NOMO-1 (cell line): Measurements from ENCODE around the gene ONECUT3.
A peak's percentile ranks its signal among the peaks of the same experiment; 100 is the strongest.

Source experiments
- DNase-seq, 2 experiments: peaks; one replicate each; lab custom pipeline; 2025; ENCODE audit not compliant: unreplicated experiment in 2 of 2; lab: John Stamatoyannopoulos, UW

ONECUT3 gene

DNA sequence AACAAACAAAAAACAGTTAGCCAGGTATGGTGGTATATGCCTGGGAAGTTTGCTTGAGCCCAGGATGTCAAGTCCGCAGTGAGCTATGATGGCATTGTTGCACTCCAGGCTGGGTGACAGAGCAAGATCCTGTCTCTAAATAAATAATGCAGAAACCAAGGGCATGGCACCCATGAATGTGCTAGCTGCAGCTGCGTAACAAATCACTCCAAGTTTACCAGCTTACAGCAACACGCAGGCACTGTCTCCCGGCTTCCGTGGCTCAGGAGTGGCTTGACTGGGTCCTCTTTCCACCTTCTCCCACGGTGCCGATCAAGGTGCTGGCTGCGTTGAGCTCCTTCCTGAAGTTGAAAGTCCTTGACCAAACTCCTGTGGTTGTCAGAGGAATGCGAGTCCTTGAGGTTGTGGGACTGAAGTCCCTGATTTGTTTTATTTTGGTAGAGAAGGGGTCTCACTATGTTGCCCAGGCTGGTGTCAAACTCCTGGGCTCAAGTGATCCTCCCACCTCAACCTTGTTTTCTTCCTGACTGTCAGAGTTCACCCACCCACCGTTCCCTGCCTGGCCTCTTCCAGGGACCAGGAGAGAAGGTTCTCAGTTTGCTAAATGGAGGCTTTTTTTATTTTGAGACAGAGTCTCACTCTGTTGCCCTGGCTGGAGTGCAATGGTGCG, 13.2 kb upstream of the ONECUT3 start:
- DNase-seq: no peak

- no peak for DNase-seq
Observed at GRCh38 chr19:1742989-1743696, 10.2 kb upstream of the ONECUT3 start.

- DNase-seq: no peak
Observed at GRCh38 chr19:1744133-1744665, 9.1 kb upstream of the ONECUT3 start.

DNA sequence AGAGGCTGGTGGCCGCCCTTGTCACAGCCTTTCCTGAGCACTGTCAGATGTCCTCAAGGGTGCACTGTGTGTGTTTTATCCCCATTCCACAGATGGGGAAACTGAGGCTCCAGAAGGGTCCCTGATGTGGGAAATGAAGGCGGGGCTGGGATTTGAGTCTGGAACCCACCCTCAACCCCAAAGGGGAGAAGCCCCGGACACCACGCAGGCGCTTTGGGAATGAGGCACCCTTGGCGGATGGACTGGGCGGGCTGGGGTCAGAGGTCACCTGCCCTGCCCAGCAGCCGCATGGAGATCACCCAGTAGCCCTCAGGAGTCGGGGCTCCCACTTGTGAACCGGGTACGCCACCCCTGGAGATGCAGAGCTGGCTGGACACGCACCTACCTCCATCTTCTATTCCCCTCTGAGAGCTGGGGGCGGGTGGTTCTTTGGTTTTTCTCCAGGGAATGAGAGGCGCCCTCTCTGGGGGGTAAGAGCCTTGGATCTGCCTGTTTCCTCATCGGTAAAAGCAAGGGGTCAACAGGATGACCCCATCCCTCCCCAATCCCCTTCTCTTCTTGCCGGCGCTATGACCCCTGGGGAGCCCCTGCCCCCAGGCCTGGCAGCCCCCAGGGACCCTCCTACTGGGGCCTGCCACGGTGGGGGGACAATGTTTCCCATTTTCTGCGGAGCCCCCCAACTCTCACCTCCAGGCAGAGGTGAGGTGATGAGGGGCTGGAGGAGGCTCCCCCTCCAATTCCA, 8.3 kb upstream of the ONECUT3 start:
- DNase-seq: no peak

- DNase-seq: no peak
Observed at GRCh38 chr19:1745589-1746031, 7.7 kb upstream of the ONECUT3 start.

- DNase-seq: no peak
Observed at GRCh38 chr19:1746401-1747284, 6.7 kb upstream of the ONECUT3 start.

DNA sequence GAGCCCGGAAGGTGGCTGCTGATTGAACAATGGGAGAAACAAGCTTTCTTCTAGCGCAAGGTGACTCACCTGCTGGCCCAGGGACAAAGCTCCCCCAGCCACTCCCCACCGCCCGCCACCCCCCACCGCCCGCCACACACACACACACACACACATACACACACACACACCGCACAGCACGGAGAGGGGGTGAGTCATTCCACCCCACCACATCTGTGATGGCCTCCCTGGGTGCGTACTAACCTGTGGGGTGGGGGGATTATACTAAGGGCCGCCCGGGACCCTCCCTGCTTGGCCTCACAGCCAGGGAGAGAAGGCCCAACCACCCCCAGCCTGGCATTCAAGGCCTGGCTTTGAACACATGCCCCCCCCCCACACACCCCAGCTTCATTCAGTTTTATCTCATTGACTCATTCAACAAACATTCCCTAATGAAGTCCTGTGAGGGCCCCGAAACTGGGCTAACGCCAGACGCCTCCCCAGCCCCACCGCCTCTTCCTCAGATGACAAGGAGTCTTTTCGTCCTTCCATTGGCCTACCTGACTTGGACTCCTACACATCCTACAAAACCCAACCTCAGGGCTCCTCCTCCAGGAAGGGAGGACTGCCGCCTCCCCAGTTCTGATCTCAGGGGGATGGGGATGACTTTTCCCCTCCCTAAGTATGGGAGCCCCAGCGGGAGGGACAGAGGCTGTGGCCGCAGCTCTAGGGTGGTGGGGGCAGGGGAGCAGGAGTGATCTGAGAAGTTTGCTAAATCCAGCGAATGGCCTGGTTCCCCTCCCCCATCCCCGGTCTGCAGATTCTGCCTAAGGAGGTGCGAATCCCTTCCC, 5.8 kb upstream of the ONECUT3 start:
- DNase-seq: no peak

DNA sequence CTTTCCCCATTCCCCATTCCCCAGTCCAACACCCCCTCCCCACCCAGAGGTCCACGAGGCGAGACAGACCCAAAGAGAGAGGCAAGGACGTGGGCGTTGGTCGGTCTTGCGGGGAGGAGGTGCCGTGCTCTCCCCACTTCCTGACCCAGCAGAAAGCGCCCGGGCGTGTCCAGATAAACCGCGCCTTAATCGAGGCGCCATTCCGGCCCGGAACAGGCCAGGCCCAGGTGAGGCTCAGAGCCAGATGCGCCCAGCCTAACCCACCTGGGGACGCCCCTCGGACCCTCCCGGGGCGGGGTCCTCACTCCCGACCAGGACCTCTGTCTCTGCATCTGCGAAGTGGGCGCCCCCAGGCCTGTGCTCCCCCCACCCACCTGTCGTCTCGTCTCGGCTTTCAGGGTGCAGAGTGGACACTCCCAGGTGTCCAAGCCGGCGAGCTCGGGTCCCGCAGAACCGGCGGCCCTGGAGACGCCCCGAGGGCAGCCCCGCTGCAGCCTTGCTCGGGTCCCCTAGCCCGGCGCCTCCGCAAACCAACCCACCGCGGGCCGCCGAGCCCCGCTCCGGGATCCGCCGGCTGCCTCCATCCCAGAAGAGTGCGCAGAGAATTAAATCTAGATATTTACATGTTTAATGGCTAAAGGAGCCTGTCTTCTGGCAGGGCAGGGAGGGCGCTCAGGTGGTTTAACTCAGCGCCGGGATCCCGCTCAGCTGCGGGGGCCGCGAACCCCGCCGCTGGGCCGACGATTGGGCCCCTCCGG, 5.0 kb upstream of the ONECUT3 start:
- DNase-seq: no peak

DNA sequence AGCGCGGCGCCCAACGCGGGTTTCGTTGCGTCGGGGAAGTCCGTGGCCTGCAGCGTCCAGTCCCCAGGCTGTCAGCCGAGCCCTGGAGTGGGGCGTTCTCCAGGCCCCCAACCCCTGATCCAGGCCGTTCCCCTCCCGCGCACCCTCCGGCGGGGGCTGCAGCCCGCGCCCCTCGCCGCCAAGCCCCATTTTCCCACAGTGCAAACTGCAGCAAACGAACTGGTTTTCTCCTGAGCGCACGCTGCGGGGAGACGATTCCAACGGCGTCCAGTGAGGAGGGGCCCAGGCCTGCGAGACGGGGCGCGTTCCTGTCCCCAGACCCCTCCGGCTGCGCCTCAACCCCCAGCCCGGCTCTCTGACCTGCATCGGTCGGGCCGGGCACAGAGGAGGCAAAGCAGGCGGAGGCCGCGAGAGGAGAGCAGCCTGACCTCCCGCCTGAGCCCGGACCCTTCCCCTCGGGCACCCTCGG, 4.4 kb upstream of the ONECUT3 start:
- DNase-seq: no peak

GRCh38 chr19:1749373-1750342, 3.6 kb upstream of the ONECUT3 start:
- DNase-seq: no peak

DNA sequence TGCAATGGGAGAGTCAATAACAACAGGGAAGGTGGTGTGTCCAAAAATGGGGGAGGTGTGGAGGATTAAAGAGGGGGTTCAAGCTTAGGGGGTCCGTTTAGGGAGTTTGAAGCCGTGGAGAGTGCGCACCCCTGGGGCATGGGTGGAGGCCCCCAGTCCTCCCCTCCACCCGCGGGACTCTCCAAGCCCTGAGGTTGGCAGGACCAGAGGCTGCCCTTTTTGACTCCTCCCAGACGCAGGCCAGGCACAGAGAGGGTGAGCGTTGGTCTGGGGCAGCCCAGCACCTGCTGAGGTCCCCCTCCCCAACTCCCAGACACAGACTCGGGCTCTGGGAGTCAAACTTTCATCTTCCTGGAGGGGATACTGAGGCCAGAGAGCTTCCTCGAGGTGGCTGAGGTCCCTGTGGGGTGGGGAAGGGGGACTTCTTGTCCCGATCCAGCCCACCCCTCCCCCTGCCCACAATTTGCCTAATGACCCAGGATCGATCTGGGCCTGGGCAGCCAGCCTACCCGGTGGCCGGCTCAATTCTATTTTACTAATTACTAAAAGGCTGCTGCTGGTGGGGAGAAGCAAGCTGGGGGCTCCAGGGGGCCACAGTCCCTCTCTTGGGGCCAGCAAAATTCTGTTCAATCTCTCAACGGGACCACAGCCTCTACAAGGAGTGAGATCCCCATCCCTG, 2.8 kb upstream of the ONECUT3 start:
- DNase-seq: no peak

DNA sequence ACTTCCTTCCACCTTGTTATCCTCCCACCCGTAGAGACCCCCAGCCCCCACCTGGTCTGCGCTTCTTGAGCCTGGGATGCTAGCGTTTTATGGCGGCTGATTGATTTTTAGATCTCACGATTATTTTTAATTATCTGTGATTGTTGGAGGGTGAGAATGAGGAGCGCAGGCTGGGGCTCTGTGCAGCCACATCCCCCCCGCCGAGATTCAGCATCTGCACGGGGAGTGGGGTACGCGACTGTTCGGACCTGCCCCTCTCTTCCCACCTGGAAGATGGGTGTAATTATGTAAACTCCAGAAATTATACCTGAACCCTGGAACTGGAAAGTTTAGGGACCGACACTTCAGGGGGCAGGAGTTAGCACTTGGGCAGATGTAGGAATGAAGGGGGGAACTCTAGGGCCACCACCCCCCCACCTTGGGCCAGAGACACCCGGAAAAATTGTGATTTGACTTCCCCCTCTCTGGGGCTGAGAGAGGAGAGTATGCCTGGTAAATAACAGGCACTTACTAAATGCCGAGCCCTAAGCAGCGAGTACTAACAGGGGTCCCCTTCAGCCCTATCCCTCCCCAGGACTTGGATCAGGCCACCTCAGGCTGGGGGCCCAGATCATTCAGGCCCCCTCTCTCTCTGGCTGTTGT, 1.8 kb upstream of the ONECUT3 start:
- DNase-seq: no peak

GRCh38 chr19:1752009-1752756, 1.1 kb upstream of the ONECUT3 start:
- DNase-seq: peak; percentile 26 to 47

GRCh38 chr19:1754018-1754635, 821 bp downstream of the ONECUT3 start:
- no peak for DNase-seq

- DNase-seq: peak in 1 of 2 experiments; percentile 29
Observed at GRCh38 chr19:1754636-1755466, 1.5 kb downstream of the ONECUT3 start.
